Left ventricle myocardium inferior (tissue), 1 donor: Measurements from ENCODE around the gene IGSF21. TPM values are rescaled to one million over a fixed set of nuclear protein-coding genes. Genes with fewer than 3 reads are reported as not detected.

Experiments used
- DNase-seq: peaks from one replicate; pipeline ENCODE4 v3.0.0-alpha.2; 2020
- H3K27ac ChIP-seq: fragments of 200-600 bp; replicated peaks from 2 replicates; pipeline ENCODE4 v1.8.0; 2021
- H3K27me3 ChIP-seq: fragments of 200-600 bp; 2 replicates; pipeline ENCODE4 v1.8.0; 2021; ENCODE audit warnings: low read depth
- H3K36me3 ChIP-seq: fragments of 200-600 bp; 2 replicates; pipeline ENCODE4 v1.8.0; 2021
- H3K4me1 ChIP-seq: fragments of 200-600 bp; 2 replicates; pipeline ENCODE4 v1.8.0; 2021
- H3K4me3 ChIP-seq: fragments of 200-600 bp; 2 replicates; pipeline ENCODE4 v1.8.0; 2021; ENCODE audit warnings: mild to moderate bottlenecking, moderate library complexity
- H3K9me3 ChIP-seq: fragments of 200-600 bp; replicated peaks from 2 replicates; pipeline ENCODE4 v1.8.0; 2021
- intact Hi-C: fragments of 100-400 bp; cut with micrococcal nuclease; formaldehyde crosslinking; loops from one replicate; pipeline ENCODE4 v1.11.0; 2022
- total RNA-seq: library from RNA; stranded (reverse); fragmentation: NEBNext Ultra II Directional; extraction: Animal tissue kit (Norgen Biotek cat#: 25700); gene quantifications from one replicate; pipeline ENCODE4 v1.2.1, GENCODE V29; 2021
- TF ChIP-seq, protein P1 (sequence below): fragments of 200-600 bp; IDR thresholded peaks from 2 replicates; pipeline ENCODE4 v1.8.0; 2021; ENCODE audit warnings: antibody characterized with exemption, mild to moderate bottlenecking, borderline replicate concordance
- donor health status: DM: no; HTN: yes; CAD: no; lungs with severe emphysema.

IGSF21 gene
- total RNA-seq, 1 donor from 2014 or later: 0.47 TPM

DNA sequence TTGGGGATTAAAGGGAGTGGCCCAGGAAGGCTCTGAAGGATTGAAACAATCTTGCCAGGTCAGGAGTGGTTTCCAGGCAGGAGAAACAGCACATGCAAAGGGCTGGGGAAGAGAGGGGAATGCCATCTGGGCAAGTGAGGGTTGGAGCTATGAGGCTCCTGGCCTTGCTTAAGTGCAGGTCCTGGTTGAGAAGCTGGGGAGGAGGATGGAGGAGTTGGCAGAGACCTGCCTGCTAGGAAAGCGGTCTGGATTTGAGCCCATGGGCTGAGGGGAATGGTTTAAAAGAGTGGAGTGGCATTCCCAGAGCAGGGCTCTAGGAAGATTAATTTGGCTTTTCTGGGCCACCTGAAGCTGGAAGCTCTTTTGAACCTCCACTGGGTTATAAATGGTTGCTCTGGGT lies 9.2 kb downstream of the IGSF21 start:
- no peak for DNase-seq
- Histone ChIP-seq H3K27me3 (peaks cover 98% of the 10 kb centered on the region), H3K4me3 (no peak overlapping the region), H3K9me3 (no peaks in the 10 kb centered on the region), H3K36me3 (no peaks in the 10 kb centered on the region), H3K27ac (no peak overlapping the region), H3K4me1 (no peaks in the 10 kb centered on the region)
- intact Hi-C loops: no loop called here
- TF ChIP-seq, protein P1, sequence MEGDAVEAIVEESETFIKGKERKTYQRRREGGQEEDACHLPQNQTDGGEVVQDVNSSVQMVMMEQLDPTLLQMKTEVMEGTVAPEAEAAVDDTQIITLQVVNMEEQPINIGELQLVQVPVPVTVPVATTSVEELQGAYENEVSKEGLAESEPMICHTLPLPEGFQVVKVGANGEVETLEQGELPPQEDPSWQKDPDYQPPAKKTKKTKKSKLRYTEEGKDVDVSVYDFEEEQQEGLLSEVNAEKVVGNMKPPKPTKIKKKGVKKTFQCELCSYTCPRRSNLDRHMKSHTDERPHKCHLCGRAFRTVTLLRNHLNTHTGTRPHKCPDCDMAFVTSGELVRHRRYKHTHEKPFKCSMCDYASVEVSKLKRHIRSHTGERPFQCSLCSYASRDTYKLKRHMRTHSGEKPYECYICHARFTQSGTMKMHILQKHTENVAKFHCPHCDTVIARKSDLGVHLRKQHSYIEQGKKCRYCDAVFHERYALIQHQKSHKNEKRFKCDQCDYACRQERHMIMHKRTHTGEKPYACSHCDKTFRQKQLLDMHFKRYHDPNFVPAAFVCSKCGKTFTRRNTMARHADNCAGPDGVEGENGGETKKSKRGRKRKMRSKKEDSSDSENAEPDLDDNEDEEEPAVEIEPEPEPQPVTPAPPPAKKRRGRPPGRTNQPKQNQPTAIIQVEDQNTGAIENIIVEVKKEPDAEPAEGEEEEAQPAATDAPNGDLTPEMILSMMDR: no peak

DNA sequence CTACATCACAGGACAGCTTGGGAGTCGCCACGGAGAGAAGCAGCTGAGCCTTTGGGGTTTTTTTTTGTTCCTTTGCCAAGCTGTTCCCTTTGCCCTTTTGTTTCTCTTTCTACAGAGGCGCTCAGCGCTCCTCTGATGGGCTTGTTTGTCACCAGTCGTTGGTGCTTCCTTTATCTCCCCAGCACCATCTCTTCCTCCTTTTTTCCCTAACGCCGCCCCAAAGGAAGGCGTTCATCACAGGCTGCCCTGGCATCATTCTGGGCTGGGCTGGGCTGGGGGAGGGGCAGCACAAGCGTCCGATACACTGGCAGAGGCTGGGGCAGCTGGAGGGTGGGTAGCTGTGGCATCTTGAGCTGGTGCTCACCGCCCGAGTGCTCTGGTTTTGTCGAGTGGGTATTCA lies 10.5 kb downstream of the IGSF21 start:
- TF ChIP-seq, protein P1: no peak
- H3K36me3 ChIP-seq: no peaks in the 10 kb centered on the region
- H3K4me3 ChIP-seq: no peak overlapping the region
- H3K4me1 ChIP-seq: no peaks in the 10 kb centered on the region
- peaks cover 98% of the 10 kb centered on the region for H3K27me3 ChIP-seq
- intact Hi-C loops: no loop called here
- H3K9me3 ChIP-seq: no peaks in the 10 kb centered on the region
- peak; percentile 21 for DNase-seq
- H3K27ac ChIP-seq: peak overlapping the region; percentile 27

DNA sequence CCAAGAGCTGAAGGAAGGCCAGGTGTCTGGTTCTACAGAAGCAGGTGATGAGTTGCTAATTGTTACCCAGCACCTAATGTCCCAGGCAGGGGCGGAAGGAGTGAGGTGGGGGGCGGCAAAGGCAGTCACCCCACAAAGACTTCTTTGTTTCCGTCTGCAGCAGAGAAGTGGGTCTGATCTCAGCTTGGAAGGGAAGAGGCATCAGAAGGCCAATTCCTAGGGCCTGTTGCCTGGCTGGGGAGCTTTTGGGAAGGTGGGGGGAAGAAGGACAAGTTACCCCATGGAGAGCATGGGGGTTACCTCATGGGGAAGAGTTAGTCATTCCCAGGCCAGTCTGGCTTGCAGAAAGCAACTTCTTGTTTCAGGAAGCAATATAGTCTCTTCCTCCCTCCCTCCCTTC lies 10.9 kb downstream of the IGSF21 start:
- DNase-seq: no peak
- intact Hi-C loops: no loop called here
- Histone ChIP-seq H3K27me3 (peaks cover 98% of the 10 kb centered on the region), H3K27ac (peak overlapping the region; percentile 27), H3K4me3 (no peak overlapping the region), H3K36me3 (no peaks in the 10 kb centered on the region), H3K9me3 (no peaks in the 10 kb centered on the region), H3K4me1 (no peaks in the 10 kb centered on the region)
- TF ChIP-seq, protein P1: no peak

DNA sequence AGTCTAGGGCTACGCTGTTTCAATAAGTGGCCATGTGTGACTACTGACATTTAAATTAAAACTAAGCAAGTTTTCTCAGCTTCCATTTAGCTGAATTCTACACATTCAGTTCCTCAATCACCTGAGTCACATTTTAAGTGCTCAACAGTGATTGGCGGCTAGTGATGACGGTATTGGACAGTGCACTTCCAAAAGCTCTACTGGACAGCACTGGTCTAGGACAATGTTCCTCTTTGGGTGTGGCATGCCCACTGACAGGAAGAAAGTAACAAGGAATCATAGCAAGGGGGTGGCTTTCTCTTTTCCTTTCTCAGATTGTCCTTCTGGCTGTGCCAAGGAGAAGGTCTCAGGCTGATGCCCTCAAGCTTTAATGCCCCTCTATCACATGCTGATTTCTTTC lies 11.7 kb downstream of the IGSF21 start:
- DNase-seq: no peak
- intact Hi-C loops: no loop called here

DNA sequence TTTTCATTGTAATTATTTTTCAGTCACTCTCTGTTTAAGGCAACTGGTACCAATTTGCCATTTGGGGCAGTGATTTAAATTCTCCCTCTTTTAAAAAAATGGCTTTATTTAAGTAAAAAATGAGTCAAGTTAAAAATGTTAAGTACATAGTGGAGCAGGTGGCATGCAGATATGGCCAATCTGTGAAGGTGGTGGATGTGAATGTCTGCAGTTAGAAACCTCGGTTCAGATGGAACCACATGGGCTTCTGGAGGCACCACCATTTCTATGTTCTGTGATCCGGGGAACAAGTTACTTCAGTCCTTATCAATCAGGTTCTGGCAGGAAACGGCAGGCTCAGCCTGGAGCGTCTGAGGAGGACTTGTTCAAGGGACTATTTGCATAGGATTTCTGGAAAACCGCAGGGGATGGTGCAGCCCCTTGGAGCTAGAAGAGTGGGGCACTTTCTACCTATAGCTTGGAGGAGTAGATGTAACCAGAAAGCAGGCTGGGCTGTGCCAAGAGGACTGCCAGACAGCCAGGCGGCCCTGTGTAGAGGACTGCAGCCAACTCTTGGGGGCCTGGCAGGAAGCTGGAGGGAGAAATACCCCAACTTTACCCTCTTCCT lies 12.3 kb downstream of the IGSF21 start:
- H3K9me3 ChIP-seq: no peaks in the 10 kb centered on the region
- no peaks in the 10 kb centered on the region for H3K4me1 ChIP-seq
- no peak for DNase-seq
- H3K4me3 ChIP-seq: no peak overlapping the region
- intact Hi-C loops: no loop called here
- H3K36me3 ChIP-seq: no peaks in the 10 kb centered on the region
- no peak overlapping the region for H3K27ac ChIP-seq
- H3K27me3 ChIP-seq: peaks cover 98% of the 10 kb centered on the region
- TF ChIP-seq, protein P1: no peak

More for the DNA sequence above, 11.7 kb downstream of the IGSF21 start:
- Histone ChIP-seq H3K27me3 (peaks cover 98% of the 10 kb centered on the region), H3K27ac (no peak overlapping the region), H3K4me3 (no peak overlapping the region), H3K9me3 (no peaks in the 10 kb centered on the region), H3K4me1 (no peaks in the 10 kb centered on the region), H3K36me3 (no peaks in the 10 kb centered on the region)
- TF ChIP-seq, protein P1: no peak
